ENCODE measurements around the gene CNR2. TPM values are rescaled to one million over a fixed set of nuclear protein-coding genes. Genes with fewer than 3 reads are reported as not detected.

Gene CNR2
- total RNA-seq, 2 experiments from 2014 or later = 0.25 TPM

GRCh38 chr1:23910144-23910543, 3.0 kb downstream of the CNR2 start:
- ATAC-seq (no peak), DNase-seq (peak; percentile 40)
- ChIA-PET POLR2A (interaction anchor here (0.6 to 1.4 kb wide), 2 partner anchors 88 to 245 kb away, joined by 3 to 4 read pairs; no protein-coding TSS in a partner anchor), CTCF (interaction anchor here (1.1 to 3.7 kb wide), 6 partner anchors 13 to 161 kb away, joined by 3 to 23 read pairs (median 4); no protein-coding TSS in a partner anchor)
- intact Hi-C loops (cut with micrococcal nuclease) = no loop called here
- Mint-ChIP-seq H3K27ac (peak overlapping the region; percentile 73), H3K4me1 (ENCODE audit: low read depth) (peaks cover 65% of the 10 kb centered on the region), H3K27me3 (no peaks in the 10 kb centered on the region), H3K9me3 (no peaks in the 10 kb centered on the region), H3K4me3 (peak overlapping the region; percentile 34), H3K36me3 (ENCODE audit: low read depth) (no peaks in the 10 kb centered on the region)
- TF ChIP-seq, protein P1, sequence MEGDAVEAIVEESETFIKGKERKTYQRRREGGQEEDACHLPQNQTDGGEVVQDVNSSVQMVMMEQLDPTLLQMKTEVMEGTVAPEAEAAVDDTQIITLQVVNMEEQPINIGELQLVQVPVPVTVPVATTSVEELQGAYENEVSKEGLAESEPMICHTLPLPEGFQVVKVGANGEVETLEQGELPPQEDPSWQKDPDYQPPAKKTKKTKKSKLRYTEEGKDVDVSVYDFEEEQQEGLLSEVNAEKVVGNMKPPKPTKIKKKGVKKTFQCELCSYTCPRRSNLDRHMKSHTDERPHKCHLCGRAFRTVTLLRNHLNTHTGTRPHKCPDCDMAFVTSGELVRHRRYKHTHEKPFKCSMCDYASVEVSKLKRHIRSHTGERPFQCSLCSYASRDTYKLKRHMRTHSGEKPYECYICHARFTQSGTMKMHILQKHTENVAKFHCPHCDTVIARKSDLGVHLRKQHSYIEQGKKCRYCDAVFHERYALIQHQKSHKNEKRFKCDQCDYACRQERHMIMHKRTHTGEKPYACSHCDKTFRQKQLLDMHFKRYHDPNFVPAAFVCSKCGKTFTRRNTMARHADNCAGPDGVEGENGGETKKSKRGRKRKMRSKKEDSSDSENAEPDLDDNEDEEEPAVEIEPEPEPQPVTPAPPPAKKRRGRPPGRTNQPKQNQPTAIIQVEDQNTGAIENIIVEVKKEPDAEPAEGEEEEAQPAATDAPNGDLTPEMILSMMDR (IDR thresholded peaks at IDR 0.05) = no peak

DNA sequence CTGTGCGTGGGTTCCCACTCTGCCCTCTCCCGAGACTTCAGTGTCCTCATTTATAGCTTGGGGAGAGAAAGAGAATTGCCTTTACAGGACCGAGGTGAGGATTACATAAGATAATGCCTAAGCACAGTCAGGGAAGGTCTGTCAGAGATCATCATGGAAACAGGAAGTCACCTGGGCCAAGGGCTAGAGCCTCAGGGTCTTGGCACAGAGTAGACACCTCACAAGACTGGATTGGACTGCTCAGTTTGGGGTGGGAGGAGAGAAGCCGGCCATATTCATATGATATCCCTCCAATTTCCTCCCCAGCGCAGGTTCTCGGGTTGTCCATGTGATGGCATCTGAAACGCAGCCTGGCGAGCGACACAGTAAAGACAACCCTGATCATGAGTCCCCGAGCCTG, 3.8 kb downstream of the CNR2 start:
- intact Hi-C loops (cut with micrococcal nuclease) = no loop called here
- H3K27me3 Mint-ChIP-seq = no peaks in the 10 kb centered on the region
- POLR2A ChIA-PET = interaction anchor here (0.6 to 1.6 kb wide), 4 partner anchors 30 to 246 kb away, joined by 3 to 7 read pairs (median 4); partner anchors contain the start of gene PNRC2
- ATAC-seq (no peak), DNase-seq (peak; percentile 34)
- H3K36me3 Mint-ChIP-seq (ENCODE audit: low read depth) = no peaks in the 10 kb centered on the region
- peak overlapping the region; percentile 31 for H3K4me3 Mint-ChIP-seq
- peaks cover 73% of the 10 kb centered on the region for H3K4me1 Mint-ChIP-seq (ENCODE audit: low read depth)
- H3K27ac Mint-ChIP-seq = peak overlapping the region; percentile 71
- CTCF ChIA-PET = interaction anchor here (0.7 to 3.7 kb wide), 6 partner anchors 7 to 138 kb away, joined by 3 to 23 read pairs (median 4); no protein-coding TSS in a partner anchor
- no peaks in the 10 kb centered on the region for H3K9me3 Mint-ChIP-seq
- TF ChIP-seq, protein P1 (IDR thresholded peaks at IDR 0.05) = no peak

- peak; percentile 31 for ATAC-seq
- Mint-ChIP-seq H3K4me3 (peak overlapping the region; percentile 31), H3K36me3 (ENCODE audit: low read depth) (no peaks in the 10 kb centered on the region), H3K9me3 (no peaks in the 10 kb centered on the region), H3K4me1 (ENCODE audit: low read depth) (peaks cover 70% of the 10 kb centered on the region), H3K27ac (peak overlapping the region; percentile 71), H3K27me3 (no peaks in the 10 kb centered on the region)
- POLR2A ChIA-PET = interaction anchor here (0.6 to 1.6 kb wide), 4 partner anchors 29 to 107 kb away, joined by 3 to 7 read pairs (median 4); partner anchors contain the start of gene PNRC2
- TF ChIP-seq, protein P1 (IDR thresholded peaks at IDR 0.05) = no peak
- DNase-seq = peak; percentile 67
- intact Hi-C loops (cut with micrococcal nuclease) = no loop called here
- CTCF ChIA-PET = interaction anchor here (0.7 to 3.7 kb wide), 5 partner anchors 8 to 137 kb away, joined by 3 to 23 read pairs (median 4); no protein-coding TSS in a partner anchor
These were observed 4.5 kb downstream of the CNR2 start for GRCh38 chr1:23908453-23909341.

DNA sequence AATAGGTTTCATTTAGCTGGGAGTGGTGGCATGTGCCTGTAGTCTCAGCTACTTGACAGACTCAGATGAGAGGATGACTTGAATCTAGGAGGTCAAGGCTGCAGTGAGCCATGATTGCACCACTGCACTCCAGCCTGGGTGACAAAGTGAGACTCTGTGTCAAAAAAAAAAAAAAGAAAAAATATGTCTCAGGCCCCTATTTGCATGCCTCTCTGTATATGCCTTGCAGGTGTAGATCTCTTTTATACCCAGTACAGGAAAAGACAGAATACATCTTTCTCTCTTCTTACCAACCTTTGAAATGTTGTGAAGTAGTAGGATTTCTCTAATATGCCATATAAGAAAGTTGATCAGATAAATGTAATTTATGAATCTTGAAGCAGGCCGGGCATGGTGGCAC, 6.4 kb downstream of the CNR2 start:
- Mint-ChIP-seq H3K36me3 (ENCODE audit: low read depth) (no peaks in the 10 kb centered on the region), H3K27me3 (no peaks in the 10 kb centered on the region), H3K27ac (no peak overlapping the region), H3K4me1 (ENCODE audit: low read depth) (peaks cover 53% of the 10 kb centered on the region), H3K4me3 (no peak overlapping the region), H3K9me3 (no peaks in the 10 kb centered on the region)
- DNase-seq = no peak
- TF ChIP-seq, protein P1 (IDR thresholded peaks at IDR 0.05) = no peak
- POLR2A ChIA-PET = no interaction called here
- no peak for ATAC-seq
- intact Hi-C loops (cut with micrococcal nuclease) = no loop called here
- CTCF ChIA-PET = interaction anchor here (1.0 to 1.6 kb wide), 3 partner anchors 46 to 155 kb away, joined by 3 to 4 read pairs (median 3); no protein-coding TSS in a partner anchor

Measured in activated CD8-positive, alpha-beta T cell treated with anti-CD3 and anti-CD28 coated beads for 36 hours (primary cell).